Effector CD4-positive, alpha-beta T cell (primary cell): ENCODE measurements around the gene C9orf152.
"Not testable (repeated sequence)": the region's sequence is repeated elsewhere in the genome, so short reads cannot be mapped to it uniquely, and the experiment has no call there.

Experiments used
- DNase-seq: peaks from one replicate; pipeline ENCODE4 v3.0.0-alpha.2; 2020

The C9orf152 gene

DNA sequence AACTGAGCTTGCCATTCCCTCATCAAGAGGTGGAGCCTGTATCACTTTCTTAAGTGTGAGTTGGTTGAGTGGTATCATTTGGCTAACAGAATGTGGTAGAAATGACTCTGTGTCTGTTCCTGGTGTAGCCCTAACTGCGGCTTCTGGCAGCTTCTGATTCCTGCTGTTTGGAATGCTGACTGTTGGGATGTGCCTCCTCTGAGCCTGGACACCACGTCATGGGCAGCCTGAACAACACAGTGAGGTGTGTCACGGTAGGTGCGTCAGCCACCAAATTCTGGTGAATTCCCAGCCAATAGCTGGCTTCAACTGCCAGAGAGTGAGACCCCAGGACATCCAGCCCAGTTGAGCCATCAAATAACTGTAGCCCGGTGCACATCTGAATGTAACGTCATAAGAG is 6.1 kb upstream of the C9orf152 start:
- DNase-seq: no peak

DNA sequence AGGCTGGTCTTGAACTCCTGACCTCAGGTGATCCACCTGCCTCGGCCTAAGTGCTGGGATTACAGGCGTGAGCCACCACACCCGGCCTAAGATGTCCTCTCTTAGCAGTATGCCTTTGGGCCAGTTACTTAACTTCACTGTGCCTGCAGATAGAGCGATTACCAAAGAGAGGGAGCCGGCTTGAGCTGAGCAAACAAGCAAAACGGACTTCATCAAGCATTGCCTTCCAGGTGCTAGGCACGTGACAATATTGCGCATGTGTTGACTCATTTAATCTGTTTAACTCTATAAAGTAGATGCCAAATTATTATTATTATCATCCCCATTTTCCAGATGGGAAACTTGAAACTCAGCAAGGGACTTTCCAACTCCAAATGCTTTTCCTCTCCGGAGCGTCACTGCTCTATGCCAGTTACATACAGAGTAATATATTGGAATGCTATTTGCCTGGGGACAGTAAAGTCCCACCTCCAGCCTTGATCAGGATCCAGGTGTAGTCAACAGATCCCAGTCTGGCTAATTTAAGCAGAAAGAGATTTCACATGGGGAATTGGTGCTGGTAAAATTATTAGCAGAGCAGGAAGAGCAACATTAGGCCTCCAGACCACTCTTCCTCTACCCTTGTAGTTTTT is 5.6 kb upstream of the C9orf152 start:
- DNase-seq: no peak

DNA sequence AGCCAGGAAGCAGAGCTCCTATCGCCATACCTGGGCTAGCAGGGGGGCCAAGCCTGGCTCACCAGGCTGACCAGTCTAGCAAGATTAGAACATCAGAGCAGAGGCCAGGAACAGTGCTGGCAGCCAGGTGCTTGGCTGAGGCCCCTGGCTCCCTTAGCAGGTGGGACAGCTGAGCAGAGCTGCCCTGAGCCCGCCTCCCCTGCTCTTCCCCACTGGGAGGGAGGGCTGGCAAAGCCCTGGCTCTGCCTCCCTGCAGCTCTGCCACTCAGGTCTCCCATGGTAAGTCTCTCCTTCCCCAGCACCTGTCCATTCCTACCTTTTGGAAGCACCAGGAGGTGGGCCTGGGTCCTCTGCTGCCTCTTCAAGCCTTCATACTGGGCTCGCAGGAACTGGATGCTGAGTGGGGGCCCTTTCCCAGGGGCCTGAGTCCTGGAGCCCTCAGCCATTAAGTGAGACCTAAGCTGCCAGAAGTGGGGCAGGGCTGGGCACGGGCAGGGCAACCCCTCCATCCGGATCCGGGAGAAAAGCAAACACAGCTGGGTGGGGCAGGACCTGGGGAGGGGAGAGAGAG is 803 bp downstream of the C9orf152 start:
- no peak for DNase-seq

DNA sequence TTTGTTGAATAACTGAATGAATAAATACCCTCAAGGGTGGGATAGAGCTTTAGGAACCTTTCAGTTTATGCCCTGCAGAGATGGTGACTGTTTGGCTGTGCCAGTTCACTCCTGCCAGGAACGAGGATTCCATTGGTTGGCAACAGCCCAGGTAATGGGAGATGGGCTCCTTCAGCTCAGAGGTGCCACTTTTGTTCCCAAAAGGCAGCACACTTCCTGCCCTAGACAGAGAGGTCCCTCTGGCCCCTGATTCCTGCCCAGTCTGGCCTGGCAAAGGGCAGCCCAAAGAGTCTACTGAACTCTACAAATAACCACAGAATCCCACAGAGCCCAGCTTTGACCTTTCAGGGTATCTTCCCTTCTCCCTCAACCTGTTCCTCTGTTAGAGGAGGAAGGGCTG is 1.6 kb downstream of the C9orf152 start:
- DNase-seq: no peak

DNA sequence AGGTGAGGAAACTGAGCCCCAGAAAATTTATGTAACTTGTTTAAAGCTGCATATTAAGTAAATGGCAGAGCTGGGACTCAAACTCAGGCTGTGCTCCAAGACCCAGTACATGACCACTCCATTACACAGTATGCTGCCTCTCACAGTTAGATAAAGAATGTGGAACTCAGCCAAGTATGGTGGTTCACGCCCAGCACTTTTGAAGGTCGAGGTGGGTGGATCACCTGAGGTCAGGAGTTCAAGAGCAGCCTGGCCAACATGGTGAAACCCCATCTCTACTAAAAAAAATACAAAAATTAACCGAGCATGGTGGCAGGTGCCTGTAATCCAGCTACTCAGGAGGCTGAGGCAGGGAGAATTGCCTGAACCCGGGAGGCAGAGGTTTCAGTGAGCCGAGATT is 2.3 kb downstream of the C9orf152 start:
- DNase-seq: not testable (repeated sequence)

- no peak for DNase-seq
These were observed 5.7 kb downstream of the C9orf152 start for GRCh38 chr9:110202232-110202631.

DNA sequence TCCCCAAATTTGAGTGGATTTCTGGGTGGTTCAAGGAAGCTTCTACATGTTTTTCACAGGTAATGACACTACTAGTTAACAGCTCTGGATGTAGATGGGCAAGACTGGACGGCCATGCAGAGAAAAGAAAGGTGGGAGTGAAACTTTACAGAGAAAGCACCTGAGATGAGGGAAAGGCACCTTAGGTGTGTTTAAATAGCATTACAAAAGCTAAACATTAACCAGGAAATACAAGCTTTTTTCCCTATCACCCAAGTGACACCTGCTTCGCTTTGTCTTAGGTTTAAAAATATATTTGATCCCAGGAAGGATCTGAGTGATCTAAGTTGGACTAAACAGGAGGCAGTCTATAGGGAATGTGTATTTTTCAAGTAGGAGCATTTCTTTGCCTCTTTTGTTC is 8.3 kb downstream of the C9orf152 start:
- DNase-seq: no peak

DNA sequence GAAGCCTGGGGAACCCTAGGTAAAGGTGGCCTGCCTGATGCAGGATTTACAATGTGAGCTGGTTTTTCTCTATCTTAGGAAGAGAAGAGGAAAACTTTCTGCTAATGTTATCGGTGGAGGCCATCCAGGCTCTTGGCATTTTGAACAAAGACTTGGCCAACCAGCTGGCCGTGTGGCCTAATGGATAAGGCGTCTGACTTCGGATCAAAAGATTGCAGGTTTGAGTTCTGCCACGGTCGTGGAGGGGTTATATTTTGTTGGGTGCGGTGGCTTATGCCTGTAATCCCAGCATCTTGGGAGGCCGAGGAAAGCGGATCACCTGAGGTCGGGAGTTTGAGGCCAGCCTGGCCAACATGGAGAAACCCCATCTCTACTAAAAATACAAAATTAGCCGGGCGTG is 9.6 kb downstream of the C9orf152 start:
- DNase-seq: no peak

DNA sequence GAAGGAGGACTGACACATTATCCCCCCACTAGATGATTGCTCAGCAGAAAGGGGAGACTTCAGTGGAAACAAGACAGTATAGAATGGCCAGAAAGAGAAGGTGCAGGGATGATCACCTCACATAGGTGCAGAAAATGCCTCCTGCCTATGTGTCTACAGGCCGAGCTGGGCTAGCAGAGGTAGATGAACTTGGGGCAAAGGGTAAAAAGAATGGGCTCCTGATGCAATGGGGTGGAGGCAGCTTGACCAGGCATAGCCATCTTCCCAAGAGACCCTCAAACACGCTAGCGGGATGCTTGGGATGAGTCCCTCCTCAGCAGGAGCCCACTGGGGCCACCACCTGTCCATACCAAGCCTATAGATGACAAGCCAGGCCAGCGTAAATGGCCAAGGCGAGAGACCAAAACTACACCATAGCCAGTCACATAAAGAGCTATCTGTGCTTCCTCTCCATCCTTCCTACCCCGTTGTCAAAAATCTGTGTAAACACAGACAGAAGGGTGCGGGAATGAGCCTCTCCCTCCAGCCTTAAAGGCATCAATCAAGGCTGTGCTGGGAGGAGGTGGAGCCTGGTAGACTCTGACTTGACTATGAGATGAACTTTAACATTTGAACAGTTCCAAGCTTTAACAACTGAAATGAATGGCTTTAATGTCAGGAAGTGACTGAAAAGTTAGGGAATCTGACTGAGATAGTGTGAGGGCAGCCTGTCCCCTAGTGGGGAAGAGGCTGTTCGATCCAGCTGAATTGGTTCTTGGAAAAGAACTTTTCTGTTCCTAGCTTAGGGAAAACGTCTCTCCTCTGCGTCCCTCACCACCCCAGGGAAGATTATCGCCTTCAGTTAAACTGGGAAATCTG is 10.4 kb downstream of the C9orf152 start:
- no peak for DNase-seq

DNA sequence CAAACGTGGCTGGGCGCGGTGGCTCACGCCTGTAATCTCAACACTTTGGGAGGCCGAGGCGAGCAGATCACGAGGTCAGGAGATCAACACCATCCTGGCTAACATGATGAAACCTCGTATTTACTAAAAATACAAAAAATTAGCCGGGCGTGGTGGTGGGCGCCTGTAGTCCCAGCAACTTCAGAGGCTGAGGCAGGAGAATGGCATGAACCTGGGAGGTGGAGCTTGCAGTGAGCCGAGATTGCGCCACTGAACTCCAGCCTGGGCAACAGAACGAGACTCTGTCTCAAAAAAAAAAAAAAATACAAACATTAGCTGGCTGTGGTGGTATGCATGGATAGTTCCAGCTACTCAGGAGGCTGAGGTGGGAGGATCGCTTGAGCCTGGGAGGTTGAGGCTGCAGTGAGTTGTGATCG is 11.9 kb downstream of the C9orf152 start:
- DNase-seq: not testable (repeated sequence)

DNA sequence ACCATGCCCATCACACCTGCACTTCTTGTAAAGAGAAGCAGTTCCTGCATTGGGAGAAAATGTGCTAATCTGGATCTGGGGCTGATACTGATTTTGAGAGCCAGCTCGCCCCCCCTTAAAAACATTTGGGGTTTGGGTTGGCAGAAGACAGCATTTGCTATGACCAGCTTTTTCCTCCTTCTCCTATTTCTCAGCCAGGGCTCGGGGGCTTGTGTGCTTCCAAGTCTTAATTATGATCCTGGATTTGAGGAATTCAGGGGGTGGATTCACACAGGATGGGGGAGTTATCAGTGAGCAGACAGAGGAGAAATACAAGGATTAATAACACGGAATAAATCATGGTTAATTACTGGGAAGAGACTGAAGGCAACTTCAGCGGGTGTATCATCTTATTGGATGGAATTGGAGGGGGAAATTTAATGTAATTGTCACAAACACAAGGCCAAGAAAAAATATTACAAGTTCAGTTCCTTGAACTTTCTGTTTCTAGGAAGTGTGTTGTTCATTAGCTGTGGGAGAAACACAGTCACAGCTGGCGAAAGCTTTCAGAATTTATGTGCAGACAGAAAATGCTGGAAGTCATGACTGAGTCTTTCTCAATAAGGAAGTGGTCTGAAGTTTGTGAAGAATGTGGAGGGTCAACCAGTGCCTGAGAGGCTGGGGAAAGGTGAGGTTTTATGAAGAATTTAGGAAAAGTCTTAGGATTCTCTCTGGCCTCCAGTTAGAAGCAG is 15.3 kb downstream of the C9orf152 start:
- no peak for DNase-seq

DNA sequence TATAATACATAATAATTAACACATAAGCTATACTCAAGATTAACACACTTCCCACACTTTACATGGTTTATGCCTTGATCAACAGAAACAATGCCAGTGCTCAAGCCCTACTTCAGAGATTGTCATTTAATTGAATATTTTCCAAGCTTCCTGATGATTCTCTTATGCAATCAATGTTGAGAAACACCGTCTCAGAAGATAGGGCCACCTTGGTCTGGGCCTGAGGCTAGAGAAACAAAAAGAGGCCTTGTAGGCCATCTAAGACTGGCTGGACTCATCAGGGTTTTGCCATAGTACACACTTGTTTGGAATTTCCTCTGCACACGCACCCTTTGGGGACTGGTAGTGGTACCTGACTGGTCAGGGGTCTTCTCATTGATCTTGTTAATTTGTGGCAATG is 16.3 kb downstream of the C9orf152 start:
- no peak for DNase-seq

DNA sequence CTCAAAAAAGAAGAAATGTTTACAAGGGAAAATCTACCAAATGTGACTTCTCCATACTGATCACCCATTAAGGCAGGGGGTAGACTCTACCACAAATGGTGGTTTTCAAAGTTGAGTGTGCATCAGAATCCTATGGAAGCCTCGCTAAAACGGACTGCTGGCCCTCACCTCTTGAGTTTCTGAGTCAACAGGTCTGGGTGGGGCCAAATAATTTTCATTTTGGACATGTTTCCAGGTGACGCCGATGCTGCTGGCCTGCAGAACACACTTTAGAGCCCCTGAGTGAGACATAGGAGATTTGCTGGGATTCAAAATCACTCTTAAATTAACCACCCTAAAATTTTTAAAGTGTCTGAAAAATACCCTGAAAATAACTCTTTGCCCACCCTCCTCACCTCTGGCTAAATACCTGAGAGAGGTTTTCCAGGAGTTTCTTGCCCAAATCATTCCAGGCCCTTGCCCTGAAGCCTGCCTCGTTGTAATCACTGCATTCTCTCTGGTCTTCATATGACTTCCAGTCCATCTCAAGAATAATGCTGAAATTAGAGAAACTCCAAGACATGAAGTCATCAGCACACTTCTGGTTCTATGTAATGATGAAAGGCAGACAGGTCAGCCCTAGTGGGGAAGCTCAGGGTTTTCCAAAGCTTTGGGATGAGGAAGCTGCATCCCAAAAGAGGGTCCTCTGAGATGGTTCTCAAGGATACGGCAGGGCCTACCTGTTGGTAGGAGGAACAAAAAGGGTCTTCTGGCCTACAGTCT is 18.2 kb downstream of the C9orf152 start:
- no peak for DNase-seq

DNA sequence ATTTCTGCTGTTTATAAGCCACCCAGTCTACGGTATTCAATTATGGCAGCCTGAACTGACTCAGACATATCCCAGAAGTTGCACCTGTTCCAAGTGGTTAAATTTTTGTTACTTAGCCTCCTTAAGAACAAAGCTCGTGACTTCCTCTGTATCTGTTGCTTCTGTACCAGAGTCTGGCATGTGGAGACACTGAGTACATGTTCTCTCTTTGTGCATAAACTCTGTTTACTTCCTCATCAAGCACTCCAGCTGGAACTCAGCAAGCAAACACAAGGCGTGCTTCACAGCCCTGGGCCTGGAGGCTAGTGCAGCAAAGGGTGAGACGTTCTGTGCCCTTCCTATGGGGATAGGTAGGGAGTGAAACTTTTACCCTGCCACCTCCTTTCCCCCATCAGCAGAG is 19.0 kb downstream of the C9orf152 start:
- DNase-seq: no peak

DNA sequence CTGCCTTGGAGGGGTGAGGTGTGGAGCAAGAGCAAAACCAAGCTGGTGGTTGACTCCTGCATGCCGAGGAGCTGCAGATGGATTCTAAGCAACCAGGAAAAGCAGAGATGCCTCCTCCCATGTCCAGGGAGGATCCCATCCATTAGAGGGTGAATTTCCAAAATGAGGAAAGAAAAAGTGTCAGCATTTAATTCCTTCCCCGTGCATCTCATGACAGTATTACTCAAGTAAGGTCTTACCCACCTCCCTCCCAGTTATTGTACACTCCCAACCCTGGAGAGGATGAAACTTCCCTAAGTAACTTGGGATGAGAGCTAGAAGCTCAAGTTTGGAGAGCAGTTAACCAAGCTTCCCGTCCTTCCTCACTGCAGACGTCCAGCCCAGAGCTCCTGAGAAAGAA is 19.9 kb downstream of the C9orf152 start:
- no peak for DNase-seq

- DNase-seq: no peak
These were observed 20.8 kb downstream of the C9orf152 start for GRCh38 chr9:110187126-110187525.

GRCh38 chr9:110186254-110186653 is 21.7 kb downstream of the C9orf152 start:
- DNase-seq: no peak

GRCh38 chr9:110185806-110186205 is 22.2 kb downstream of the C9orf152 start:
- DNase-seq: no peak

DNA sequence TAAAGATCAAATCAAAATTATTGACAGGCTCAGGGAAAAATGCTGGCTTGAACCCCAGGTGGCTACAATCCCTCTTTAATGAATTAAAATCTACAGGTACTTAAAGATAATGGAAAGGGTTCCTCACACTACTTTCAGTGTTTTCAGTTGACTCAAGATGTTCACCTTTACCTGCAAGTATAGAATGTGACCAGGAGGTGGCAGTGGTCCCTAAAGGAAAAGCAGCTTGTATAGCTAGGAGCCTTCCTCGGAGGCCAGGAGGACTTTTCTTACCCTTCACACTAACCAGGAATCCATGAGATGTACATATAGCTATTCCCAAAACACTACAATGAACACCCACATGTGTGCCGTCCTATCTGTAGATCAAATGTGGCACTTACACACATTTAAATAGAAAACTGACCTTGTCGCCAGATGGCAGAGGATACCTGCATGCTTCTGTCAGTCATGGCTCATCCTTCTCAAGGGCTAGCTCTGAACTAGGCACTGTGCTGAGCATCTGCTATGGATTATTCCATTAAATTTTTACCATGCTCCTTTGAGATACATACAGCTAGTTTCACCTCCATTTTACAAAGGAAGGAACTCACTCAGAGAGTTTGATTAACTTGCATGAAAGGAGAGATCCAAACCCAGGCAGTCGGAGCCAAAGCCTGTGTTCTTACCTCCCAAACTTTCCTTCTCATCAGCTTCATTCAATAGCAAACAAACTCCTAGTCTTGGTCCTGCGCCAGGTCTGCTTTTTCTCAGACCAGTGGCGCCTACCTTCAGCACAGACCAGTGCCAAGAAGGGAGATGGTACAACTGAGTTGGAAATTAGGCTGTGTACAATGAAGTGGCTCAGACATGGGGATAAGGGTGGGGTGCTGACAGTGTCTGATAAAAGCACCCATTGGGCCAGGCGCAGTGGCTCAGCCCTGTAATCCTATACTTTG is 24.5 kb downstream of the C9orf152 start:
- peak; percentile 27 for DNase-seq

DNA sequence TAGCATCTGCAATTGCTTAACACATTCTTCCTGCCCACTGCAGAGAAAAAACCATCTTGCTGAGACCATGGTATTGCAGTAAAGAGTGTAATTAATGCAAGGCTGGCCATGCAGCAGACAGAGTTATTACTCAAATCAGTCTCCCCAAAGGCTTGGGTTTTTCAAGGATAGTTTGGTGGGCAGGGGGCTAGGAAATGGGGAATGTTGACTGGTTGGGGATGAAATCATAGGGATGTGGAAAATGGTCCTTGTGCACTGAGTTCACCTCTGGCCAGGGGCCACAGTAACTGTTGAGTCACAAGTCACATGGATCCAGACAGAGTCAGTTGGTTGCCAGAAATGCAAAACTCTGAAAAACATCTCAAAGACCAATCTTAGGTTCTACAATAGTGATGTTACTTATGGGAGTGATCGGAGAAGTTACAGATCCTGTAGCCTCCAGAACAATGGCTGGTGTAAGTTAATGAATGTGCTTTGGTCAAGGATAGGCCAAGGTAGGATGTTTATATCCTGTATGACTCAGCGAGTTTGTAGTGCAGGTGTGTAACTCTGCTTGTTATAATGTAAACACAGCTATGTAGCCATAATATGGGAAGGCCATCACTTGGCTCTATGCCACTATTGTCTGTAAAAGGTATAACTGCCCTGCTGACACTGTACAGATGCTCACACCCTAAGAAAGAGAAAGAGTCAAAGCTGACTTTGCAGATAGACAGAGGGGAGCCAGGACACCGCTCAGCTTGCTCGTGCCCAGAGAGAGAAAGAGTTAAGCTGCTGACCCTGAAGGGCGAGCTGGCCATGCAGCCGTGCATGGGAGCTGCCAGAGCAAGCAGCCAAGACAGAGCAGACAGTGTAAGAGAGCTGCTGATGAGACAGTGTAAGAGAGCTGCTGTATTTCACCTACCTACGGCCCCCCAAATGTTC is 27.2 kb downstream of the C9orf152 start:
- DNase-seq: no peak
